NB4 (cell line): ENCODE measurements around the gene AUH.

Source experiments
- POLR2A ChIP-seq: IDR thresholded peaks from 2 replicates; pipeline ENCODE4 v1.6.1; 2011; ENCODE audit warnings: mild to moderate bottlenecking; ENCODE audit not compliant: insufficient read length; ENCODE audit errors: extremely low read depth
- TF ChIP-seq, protein P1 (sequence below): IDR thresholded peaks from one replicate; pipeline ENCODE4 v1.5.1; 2012; ENCODE audit warnings: low read depth, low read length

- TF ChIP-seq, protein P1, sequence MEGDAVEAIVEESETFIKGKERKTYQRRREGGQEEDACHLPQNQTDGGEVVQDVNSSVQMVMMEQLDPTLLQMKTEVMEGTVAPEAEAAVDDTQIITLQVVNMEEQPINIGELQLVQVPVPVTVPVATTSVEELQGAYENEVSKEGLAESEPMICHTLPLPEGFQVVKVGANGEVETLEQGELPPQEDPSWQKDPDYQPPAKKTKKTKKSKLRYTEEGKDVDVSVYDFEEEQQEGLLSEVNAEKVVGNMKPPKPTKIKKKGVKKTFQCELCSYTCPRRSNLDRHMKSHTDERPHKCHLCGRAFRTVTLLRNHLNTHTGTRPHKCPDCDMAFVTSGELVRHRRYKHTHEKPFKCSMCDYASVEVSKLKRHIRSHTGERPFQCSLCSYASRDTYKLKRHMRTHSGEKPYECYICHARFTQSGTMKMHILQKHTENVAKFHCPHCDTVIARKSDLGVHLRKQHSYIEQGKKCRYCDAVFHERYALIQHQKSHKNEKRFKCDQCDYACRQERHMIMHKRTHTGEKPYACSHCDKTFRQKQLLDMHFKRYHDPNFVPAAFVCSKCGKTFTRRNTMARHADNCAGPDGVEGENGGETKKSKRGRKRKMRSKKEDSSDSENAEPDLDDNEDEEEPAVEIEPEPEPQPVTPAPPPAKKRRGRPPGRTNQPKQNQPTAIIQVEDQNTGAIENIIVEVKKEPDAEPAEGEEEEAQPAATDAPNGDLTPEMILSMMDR: no peak
- TF ChIP-seq POLR2A: no peak
These were observed 12.6 kb downstream of the AUH start for GRCh38 chr9:91349115-91349555.
